ES-I3 (cell line): ENCODE results near the gene BANK1.

Experiments used
- H3K36me3 ChIP-seq: 2 replicates; pipeline ENCODE4 v1.6.1; 2013; ENCODE audit warnings: mild to moderate bottlenecking, low read length, control low read depth, moderate library complexity; ENCODE audit not compliant: insufficient read depth
- H3K4me1 ChIP-seq: 2 replicates; pipeline ENCODE4 v1.6.1; 2013; ENCODE audit warnings: mild to moderate bottlenecking, control low read depth, low read length; ENCODE audit not compliant: insufficient read depth
- H3K9ac ChIP-seq: 2 replicates; pipeline ENCODE4 v1.6.1; 2013; ENCODE audit warnings: low read depth, mild to moderate bottlenecking, low read length, moderate library complexity
- H3K9me3 ChIP-seq: 2 replicates; pipeline ENCODE4 v1.6.1; 2013; ENCODE audit warnings: mild to moderate bottlenecking, low read length, moderate library complexity; ENCODE audit not compliant: control insufficient read depth, insufficient read depth

BANK1 gene

DNA sequence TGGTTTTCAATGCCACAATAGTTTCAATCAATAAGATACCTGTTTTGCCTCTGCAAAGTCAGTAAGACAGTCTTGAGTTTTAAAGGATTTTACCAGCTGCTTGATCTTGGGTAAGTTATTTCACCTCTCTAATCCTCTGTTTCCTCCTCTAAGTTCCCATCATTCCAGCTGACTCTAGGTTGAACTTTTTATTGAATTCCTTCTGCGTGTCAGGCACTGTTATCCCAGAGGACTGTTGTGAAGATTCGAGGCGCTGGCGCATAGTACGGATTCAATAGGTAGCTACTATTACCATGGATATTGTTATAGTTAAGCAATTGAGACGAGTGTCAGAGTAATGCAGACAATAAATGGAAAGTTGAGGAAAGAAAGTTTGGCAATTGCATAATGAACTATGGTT is 179.4 kb downstream of the BANK1 start:
- Histone ChIP-seq H3K9ac (no peak overlapping the region), H3K36me3 (no peaks in the 10 kb centered on the region), H3K4me1 (0 out of 2 replicates have a peak, but pooled peaks cover 3% of the 10 kb centered on the region), H3K9me3 (no peaks in the 10 kb centered on the region)

DNA sequence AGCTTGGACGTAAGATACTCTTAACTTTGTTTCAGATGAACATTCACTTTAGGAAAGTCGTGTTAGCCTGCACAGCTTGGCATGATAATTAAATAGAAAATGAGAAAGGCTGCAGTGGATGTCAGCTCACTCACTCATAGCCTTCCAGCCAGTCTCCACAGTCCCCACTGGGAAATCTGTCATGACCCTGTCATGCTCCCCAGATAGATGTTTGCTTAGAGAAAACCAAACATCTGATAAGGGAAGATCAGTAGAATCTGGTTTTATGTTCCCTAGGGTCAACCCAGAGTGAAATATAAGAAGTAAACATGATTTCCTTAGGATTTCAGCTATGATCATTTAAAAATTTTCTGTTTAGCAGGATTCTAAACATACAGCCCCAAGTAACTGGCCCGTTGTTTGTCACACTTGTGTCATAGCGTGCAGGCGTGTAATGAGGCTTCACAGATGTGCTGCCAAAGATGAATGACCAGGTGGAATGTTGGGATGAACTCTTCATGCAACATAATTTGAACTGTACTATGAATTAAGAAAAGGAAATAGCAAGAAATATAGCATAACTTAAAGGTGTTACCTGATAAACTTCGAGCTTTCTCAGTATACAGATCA is 180.1 kb downstream of the BANK1 start:
- H3K9ac ChIP-seq: no peak overlapping the region
- H3K4me1 ChIP-seq: 0 out of 2 replicates have a peak, but pooled peaks cover 3% of the 10 kb centered on the region
- no peaks in the 10 kb centered on the region for H3K36me3 ChIP-seq
- no peaks in the 10 kb centered on the region for H3K9me3 ChIP-seq

DNA sequence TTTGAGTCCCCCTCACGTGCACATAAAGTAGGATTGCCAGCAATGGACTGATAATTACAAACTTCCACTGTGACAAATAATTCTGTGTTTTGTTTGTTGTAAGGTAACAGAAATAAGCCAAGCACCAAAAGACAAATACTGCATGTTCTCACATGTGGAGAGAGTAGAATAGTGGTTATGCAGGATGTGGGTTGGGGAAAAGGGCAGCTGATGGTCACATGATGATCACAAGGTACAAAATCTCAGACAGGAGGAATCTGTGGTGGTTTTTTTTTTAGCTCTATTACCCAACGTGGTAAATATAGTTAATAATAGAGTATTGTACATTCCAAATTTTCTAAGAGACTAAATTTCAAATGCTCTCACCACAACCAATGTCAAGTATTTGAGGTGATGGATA is 182.3 kb downstream of the BANK1 start:
- H3K4me1 ChIP-seq: 0 out of 2 replicates have a peak, but pooled peaks cover 3% of the 10 kb centered on the region
- H3K9ac ChIP-seq: no peak overlapping the region
- H3K36me3 ChIP-seq: no peaks in the 10 kb centered on the region
- H3K9me3 ChIP-seq: no peaks in the 10 kb centered on the region

DNA sequence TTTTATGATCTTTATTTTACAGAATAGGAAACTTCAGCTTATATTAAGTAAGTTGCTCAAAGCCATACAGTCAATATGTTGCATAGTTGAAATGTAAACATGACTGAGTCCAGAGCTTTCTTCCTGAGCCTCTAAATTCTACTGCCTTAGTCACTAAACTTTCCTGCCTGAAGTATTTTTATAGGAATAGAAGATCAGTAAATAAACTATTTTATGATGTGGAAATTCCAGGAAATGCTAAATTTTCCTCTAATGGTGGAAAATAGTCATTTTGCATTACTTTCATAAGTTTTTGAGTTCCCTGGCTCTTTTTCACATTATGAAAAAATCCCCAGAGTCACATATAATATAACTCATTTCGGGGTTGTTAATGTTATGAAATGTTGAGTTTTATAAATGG is 182.8 kb downstream of the BANK1 start:
- no peak overlapping the region for H3K9ac ChIP-seq
- 0 out of 2 replicates have a peak, but pooled peaks cover 3% of the 10 kb centered on the region for H3K4me1 ChIP-seq
- no peaks in the 10 kb centered on the region for H3K36me3 ChIP-seq
- H3K9me3 ChIP-seq: no peaks in the 10 kb centered on the region

DNA sequence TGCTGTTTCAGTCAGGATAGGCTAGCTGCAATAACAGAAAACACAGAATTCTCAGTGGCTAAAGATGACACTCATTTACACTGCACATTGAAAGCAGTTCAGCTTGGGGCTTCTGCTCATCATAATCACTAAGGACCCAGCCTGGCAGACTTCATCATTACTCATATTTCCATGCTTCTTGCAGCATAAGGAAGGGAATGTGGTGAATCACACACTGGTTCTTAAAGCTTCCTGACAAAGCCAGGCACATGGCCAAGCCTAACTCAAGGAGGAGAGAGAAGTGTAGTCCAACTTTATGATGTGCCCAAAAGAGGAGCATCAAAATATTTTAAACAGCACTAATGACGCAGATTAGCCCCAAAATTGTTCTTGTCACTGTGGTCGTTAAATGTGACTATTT is 186.5 kb downstream of the BANK1 start:
- H3K9ac ChIP-seq: no peak overlapping the region
- 0 out of 2 replicates have a peak, but pooled peaks cover 3% of the 10 kb centered on the region for H3K4me1 ChIP-seq
- H3K9me3 ChIP-seq: no peaks in the 10 kb centered on the region
- no peaks in the 10 kb centered on the region for H3K36me3 ChIP-seq

DNA sequence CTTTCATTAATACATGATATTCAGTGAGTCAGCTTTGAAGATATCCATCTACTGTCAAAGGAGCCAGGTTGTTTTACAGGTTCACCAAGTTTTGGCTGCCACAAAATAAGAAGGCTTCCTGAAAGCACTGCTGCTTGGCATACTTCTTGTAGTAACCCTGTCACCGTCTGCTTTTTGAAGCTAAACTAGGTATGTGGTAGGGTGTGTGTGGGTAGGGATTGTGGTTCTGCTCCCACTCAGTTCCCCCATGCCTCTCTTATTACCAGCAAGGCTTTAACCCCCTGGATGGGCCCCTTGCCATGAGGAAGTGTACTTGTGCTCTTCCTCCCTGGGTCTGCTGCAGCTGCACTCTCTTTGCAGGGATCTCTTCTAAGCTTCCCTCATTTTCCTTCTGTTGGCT is 191.2 kb downstream of the BANK1 start:
- Histone ChIP-seq H3K36me3 (no peaks in the 10 kb centered on the region), H3K4me1 (0 out of 2 replicates have a peak, but pooled peaks cover 3% of the 10 kb centered on the region), H3K9me3 (no peaks in the 10 kb centered on the region), H3K9ac (no peak overlapping the region)

DNA sequence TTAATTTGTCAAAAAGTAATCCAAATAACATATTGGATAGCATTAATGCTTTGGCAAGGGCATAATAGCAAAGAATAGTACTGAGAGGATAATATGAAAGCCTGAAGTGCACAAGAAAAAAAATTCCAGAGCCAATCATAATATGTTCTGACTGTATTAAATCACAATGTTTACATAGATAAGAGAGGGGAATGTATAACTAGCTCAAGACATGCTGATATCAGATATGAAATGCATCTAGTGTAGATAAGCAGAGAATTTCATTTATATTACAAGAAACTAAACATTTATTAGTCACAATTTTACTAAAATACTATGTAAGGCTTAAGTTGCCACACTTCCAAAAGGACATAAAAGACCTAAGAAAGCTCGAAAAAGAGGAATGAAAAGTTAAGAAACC is 193.3 kb downstream of the BANK1 start:
- Histone ChIP-seq H3K9me3 (no peaks in the 10 kb centered on the region), H3K4me1 (0 out of 2 replicates have a peak, but pooled peaks cover 3% of the 10 kb centered on the region), H3K9ac (no peak overlapping the region), H3K36me3 (no peaks in the 10 kb centered on the region)

DNA sequence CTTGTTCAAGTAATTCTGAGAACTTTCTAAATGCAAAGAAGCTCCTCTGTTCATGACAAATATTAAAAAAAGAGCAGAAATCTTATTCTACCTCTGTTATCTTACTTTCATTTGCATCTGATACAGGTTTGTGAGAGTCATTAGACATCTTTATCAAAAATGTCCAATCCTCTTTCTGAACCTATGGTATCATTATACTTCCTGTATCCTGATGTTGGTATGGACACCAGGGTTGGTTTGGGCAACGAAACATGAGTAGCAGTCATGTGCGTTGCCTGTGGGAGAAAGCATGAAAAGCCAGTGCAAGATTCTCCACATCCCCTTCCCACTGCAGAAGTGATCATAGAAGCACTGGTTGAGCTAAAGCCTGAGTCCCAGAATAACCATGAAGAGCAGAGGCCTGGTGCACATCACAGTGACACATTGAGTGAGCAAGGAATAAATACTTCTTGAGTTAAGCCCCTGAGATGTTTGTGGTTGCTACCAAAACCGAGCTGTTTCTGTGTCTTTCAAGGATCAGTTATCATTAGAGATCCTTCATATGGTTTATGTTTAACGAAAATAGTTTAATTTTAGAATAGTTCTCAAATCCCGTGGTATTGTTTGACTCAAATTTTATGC is 197.2 kb downstream of the BANK1 start:
- Histone ChIP-seq H3K9ac (no peak overlapping the region), H3K36me3 (no peaks in the 10 kb centered on the region), H3K4me1 (no peaks in the 10 kb centered on the region), H3K9me3 (no peaks in the 10 kb centered on the region)

DNA sequence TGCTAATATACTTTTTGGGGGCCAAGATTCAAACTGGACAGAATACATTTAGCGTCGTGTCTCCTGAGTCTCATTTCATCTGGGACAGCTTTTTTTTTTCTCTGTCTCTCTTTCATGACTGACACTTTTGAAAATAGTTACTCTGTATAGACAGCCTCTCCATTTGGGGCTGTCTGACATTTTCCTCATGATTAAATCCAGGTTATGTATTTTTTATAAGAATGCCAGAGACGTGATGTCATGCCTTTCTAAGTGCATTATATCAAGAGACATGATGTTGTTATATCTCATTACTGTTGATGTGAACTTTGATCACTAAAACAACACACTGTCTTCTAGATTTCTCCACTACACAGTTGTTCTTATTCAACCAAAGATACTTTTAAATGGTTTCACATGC is 199.0 kb downstream of the BANK1 start:
- H3K36me3 ChIP-seq: no peaks in the 10 kb centered on the region
- no peak overlapping the region for H3K9ac ChIP-seq
- H3K4me1 ChIP-seq: no peaks in the 10 kb centered on the region
- H3K9me3 ChIP-seq: no peaks in the 10 kb centered on the region

DNA sequence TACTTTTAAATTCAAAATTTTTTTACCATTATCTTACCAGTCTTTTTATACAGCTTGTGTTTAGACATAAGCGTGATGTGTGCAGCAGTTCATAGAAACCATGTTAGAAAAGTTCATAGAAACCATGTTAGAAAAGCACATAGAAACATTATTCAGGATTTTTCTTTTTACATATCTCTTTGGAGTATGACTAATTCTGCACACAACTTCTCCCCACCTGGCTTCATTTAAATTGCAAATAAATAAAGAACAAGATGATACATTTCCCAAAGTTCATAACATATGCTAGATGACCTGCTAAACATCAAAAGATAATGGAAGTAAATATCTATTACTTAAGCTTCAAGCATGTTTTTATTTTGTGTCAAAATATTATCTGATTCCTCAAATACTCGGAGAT is 201.9 kb downstream of the BANK1 start:
- Histone ChIP-seq H3K9ac (no peak overlapping the region), H3K36me3 (no peaks in the 10 kb centered on the region), H3K9me3 (no peaks in the 10 kb centered on the region), H3K4me1 (no peaks in the 10 kb centered on the region)

DNA sequence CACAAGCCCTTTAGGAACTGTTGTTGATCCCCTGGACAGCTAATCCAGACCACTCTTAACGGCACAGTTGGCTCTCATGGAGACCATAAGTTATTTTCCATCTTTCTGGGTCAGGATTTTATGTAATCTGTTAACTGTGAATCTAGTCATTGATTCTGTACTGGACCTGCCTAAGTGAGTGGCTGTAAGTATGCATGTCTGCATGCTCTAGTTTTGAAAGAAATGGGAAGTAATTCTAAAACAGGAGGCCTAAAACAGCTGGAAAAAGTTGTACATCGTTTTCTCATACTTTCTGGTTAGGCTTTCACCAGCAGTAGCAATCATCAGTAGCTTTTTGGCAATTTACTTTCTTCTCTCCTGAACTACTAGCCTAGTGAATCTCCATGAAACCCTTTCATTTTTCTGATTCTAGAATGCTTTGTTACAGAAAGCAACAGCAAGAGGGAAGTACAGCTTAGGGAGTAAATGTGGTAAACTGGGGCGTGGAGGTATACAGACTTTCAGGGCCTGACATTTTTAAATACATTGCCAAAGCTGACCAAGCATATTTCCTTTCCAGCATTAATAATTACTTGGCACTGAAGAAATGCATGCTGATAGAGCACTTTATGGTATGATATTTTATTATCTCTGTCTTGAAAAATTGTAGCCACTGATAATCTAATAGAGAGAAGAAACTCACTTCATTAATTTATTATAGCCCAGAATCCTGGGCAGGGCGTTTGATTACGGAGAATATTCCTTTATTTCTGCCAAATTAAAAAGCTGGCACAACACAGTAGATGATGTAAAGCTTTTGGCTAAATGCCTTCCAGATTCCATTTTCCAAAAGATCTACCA is 202.7 kb downstream of the BANK1 start:
- H3K4me1 ChIP-seq: no peaks in the 10 kb centered on the region
- H3K9me3 ChIP-seq: no peaks in the 10 kb centered on the region
- no peak overlapping the region for H3K9ac ChIP-seq
- H3K36me3 ChIP-seq: no peaks in the 10 kb centered on the region

DNA sequence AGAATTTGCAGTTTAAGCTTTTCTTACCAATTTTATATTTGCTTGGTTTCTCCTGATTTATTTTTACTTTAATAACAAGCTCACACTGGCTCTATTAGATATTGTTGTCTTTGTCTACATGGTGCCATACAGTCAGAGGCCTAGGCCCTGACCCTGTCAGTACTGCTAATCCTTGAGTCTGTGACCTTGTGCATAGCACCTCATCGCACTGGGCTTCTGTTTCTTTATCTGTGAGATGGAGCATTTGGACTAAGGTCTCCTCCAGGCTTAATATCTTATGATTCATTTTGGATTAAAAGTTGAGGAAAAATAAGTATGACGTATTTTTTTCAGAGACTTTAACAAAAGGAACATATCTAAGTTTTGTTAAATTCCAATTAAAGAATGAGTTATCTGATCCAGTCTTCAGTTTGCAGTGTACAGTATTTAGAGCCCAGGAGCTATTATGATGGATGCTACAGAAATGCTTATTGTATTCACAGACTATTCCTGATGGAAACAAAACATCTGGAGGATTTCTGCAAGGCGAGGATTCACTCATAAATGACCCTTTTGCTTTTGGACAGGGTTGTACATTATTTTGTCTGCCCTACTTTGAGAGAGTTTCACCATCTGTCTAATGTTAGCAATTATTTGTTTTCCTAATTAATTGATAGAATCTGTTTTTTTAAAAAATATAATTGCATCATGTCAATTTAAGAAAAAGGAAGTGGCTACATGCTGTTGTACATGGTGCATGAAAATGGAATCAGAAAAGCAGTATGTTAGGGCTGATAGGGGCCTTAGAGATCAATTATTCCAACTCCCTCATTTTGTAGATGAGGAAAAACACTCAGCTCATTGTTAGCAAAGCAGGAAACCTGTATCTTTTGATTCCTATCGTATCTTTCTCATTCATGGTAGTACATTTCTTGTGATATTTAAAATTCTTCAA is 203.6 kb downstream of the BANK1 start:
- Histone ChIP-seq H3K36me3 (no peaks in the 10 kb centered on the region), H3K4me1 (no peaks in the 10 kb centered on the region), H3K9me3 (no peaks in the 10 kb centered on the region), H3K9ac (no peak overlapping the region)

DNA sequence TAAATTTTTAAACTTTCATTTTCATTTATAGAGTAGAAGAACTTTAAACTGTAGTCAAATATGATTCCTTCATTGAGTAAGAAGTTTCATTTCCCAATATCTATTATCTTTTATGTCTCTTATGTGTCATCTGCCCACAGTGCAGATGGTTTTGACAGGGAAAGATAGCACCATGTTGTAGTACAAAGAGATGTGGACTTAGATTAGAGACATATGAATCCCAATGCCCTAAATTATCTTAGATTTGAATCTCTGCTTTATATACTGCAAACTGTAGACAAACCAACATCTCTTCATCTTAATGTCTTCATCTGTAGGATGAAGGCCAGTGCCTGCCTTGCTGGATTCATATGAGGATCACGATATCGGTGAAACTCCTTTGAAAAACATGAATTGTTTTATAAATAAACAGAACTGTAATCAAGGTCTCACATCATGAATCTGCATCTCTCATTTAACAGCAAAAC is 217.5 kb downstream of the BANK1 start:
- Histone ChIP-seq H3K4me1 (no peaks in the 10 kb centered on the region), H3K9me3 (no peaks in the 10 kb centered on the region), H3K9ac (no peak overlapping the region), H3K36me3 (no peaks in the 10 kb centered on the region)

DNA sequence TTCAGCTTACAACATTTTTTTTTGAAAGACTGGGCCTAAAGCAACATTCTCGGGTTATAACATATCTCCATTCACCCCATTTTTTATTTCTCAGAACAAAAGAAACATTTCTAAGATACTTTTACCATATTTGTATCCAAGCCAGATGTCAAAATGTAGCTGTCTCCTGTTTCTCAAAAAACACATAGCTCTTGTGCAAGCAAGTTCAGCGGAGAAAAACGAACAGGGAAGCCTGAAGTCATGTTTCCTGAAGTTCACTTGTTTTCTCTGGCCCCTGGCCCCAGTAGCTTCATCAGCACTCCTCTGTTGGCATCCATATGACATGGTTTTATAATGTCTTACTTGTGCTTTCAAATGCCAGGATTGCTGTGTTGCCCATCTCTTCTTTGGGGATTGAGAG is 218.2 kb downstream of the BANK1 start:
- H3K9ac ChIP-seq: no peak overlapping the region
- H3K36me3 ChIP-seq: no peaks in the 10 kb centered on the region
- no peaks in the 10 kb centered on the region for H3K4me1 ChIP-seq
- H3K9me3 ChIP-seq: no peaks in the 10 kb centered on the region
